HFFc6 (cell line): ENCODE results near the gene ST3GAL2. TPM values are rescaled to one million over a fixed set of nuclear protein-coding genes. Genes with fewer than 3 reads are reported as not detected.

Experiments
- DNase-seq: peaks from one replicate; pipeline ENCODE4 v3.0.0-alpha.2; 2018
- H3K27ac Mint-ChIP-seq: 2 replicates; pipeline ENCODE4 v1.8.0; 2020; ENCODE audit warnings: mild to moderate bottlenecking, mixed read lengths
- H3K27me3 Mint-ChIP-seq: 2 replicates; pipeline ENCODE4 v1.8.0; 2021; ENCODE audit warnings: mild to moderate bottlenecking, moderate library complexity, mixed read lengths; ENCODE audit not compliant: insufficient read depth
- H3K36me3 Mint-ChIP-seq: 2 replicates; pipeline ENCODE4 v1.8.0; 2021; ENCODE audit warnings: low read depth, mixed read lengths
- H3K4me1 Mint-ChIP-seq: 2 replicates; pipeline ENCODE4 v1.8.0; 2020; ENCODE audit warnings: low read depth, mixed read lengths
- H3K4me3 Mint-ChIP-seq: 2 replicates; pipeline ENCODE4 v1.8.0; 2020; ENCODE audit warnings: mild to moderate bottlenecking, moderate library complexity, mixed read lengths
- H3K9me3 Mint-ChIP-seq: 2 replicates; pipeline ENCODE4 v1.8.0; 2020; ENCODE audit warnings: mild to moderate bottlenecking, mixed read lengths
- total RNA-seq, 6 experiments: library from RNA; stranded (reverse); fragmentation: NEBNext Ultra II Directional; extraction: Animal tissue kit (Norgen Biotek cat#: 25700); gene quantifications; 2 replicates in 1 of 6; 3 replicates in 5 of 6; pipeline ENCODE4 v1.2.3, GENCODE V29; 2021
- TF ChIP-seq, protein P1 (sequence below): fragments of 200-600 bp; sonication (generic); IDR thresholded peaks from 2 replicates; pipeline ENCODE4 v1.5.0; 2021; ENCODE audit warnings: antibody characterized with exemption, mild to moderate bottlenecking

ST3GAL2 gene
- total RNA-seq, 6 experiments from 2014 or later: 25.4 to 31.2 (median 26.3) TPM

DNA sequence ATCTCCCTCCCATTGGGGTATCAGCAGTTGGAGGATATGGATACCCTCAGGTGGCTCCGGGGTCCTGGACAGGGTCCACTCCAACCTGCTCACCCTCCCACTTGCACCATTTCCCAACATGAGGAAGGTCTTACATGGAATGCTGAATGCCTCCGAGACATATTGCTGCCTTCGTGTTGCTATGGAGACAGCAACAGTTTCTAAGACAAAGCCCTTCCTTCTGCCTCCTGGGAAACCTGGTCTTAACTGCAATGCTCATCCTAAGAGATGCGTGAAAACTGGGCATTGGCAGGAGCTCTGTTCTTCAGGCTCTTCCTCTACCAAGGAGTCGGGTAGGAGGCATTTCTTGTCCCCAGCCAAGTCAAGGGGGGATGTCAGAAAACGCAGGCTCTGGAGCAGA is 45.2 kb downstream of the ST3GAL2 start:
- Mint-ChIP-seq H3K4me1 (peaks cover 27% of the 10 kb centered on the region), H3K4me3 (no peak overlapping the region), H3K27ac (no peak overlapping the region), H3K27me3 (no peaks in the 10 kb centered on the region), H3K9me3 (no peaks in the 10 kb centered on the region), H3K36me3 (peaks cover 12% of the 10 kb centered on the region; the same call in 1 of the 2 replicates)
- TF ChIP-seq, protein P1, sequence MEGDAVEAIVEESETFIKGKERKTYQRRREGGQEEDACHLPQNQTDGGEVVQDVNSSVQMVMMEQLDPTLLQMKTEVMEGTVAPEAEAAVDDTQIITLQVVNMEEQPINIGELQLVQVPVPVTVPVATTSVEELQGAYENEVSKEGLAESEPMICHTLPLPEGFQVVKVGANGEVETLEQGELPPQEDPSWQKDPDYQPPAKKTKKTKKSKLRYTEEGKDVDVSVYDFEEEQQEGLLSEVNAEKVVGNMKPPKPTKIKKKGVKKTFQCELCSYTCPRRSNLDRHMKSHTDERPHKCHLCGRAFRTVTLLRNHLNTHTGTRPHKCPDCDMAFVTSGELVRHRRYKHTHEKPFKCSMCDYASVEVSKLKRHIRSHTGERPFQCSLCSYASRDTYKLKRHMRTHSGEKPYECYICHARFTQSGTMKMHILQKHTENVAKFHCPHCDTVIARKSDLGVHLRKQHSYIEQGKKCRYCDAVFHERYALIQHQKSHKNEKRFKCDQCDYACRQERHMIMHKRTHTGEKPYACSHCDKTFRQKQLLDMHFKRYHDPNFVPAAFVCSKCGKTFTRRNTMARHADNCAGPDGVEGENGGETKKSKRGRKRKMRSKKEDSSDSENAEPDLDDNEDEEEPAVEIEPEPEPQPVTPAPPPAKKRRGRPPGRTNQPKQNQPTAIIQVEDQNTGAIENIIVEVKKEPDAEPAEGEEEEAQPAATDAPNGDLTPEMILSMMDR: no peak
- no peak for DNase-seq

DNA sequence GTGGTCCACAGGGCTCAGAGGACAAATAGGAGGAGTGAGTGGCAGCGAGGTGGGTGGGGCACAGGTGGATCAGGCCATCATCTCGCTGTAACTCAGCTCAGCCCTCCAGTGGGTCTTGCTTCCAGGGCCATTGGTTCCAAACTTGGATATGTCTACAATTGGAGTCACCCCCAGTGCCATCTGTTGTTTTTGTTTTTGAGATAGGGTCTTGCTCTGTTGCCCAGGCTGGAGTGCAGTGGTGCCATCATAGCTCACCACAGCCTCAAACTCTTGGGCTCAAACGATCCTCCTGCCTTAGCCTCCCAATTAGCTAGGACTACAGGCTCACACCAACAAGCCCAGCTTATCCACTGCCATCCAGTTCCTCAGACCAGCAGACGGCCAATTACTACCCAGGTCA is 46.3 kb downstream of the ST3GAL2 start:
- DNase-seq: no peak
- TF ChIP-seq, protein P1: no peak
- peaks cover 33% of the 10 kb centered on the region for H3K4me1 Mint-ChIP-seq
- H3K36me3 Mint-ChIP-seq: peaks cover 20% of the 10 kb centered on the region
- no peaks in the 10 kb centered on the region for H3K27me3 Mint-ChIP-seq
- peak overlapping the region; percentile 46 for H3K27ac Mint-ChIP-seq
- H3K4me3 Mint-ChIP-seq: peak overlapping the region; percentile 30; the same call in 1 of the 2 replicates
- no peaks in the 10 kb centered on the region for H3K9me3 Mint-ChIP-seq

DNA sequence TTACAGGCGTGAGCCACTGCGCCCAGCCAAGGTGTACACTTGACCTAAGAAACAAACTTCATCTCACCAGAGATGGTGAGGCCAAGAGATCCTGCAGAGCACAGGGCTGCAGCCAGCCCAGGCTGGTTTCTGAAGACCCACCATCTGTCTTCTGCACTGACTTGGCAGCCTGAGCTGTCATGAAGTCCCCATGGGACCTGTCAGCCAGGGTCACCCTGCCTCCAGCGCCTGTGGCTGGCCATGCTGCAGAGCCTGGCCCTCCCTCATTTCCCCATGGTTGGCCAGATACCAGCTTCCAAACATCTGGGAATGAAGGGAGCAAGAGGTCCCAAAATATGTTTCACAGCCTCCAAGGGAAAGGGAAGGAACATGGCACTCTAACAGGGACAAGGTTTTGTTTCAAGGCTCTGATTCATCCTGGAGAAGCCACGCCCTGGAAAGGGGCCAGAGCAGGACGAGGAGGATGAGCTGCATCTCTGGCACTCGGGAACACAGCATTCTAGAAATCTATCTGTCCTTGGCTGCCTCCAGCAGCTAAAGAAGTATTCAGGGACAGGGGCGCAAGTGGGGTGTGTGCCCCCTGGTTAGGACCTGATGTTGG is 46.9 kb downstream of the ST3GAL2 start:
- Mint-ChIP-seq H3K36me3 (peaks cover 20% of the 10 kb centered on the region), H3K4me1 (peaks cover 33% of the 10 kb centered on the region), H3K27me3 (no peaks in the 10 kb centered on the region), H3K4me3 (peak overlapping the region; percentile 30; the same call in 1 of the 2 replicates), H3K27ac (peak overlapping the region; percentile 46; the same call in 1 of the 2 replicates), H3K9me3 (no peaks in the 10 kb centered on the region)
- TF ChIP-seq, protein P1: no peak
- DNase-seq: peak; percentile 77

DNA sequence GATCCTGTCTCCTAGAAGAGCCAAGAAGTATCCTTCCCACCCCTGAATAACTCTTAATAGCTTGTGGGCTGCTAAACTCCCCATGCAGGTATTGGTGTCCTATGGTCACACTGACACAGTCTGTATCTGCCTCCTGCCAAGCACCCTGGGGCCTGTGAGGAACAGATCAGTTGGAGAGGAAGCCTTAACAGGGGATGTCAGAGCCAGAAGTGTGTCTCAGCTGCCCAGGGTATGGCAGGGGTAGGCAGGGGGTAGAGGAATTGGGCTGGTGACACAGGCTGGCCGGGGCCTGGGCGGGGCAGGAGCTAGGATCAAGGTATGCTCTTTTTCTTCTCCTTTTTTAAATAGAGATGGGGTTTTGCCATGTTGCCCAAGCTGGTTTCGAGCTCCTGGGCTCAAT is 47.5 kb downstream of the ST3GAL2 start:
- Mint-ChIP-seq H3K27ac (peak overlapping the region; percentile 61; the same call in 1 of the 2 replicates), H3K4me3 (no peak overlapping the region), H3K9me3 (no peaks in the 10 kb centered on the region)

DNA sequence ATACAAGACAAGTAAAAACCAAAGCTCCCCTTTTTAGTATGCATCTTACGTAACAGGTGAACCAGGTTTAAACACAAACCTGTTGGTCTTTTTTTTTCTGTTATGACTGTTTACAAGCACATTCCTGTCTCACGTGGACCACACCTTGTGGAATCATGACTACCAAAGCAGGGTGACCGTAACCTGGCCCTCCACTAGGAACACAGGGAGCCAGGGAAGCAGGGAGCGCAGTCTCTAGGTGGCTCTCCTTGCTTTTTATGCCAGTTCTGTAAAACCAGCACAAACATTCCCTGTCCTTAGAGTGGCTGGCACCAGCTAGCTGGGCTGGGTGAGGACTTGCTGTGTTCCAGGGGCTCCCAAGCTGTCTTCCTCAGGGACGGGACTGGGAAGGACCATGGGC is 48.1 kb downstream of the ST3GAL2 start:
- Mint-ChIP-seq H3K9me3 (no peaks in the 10 kb centered on the region), H3K36me3 (peaks cover 20% of the 10 kb centered on the region), H3K4me3 (no peak overlapping the region), H3K27ac (no peak overlapping the region), H3K27me3 (no peaks in the 10 kb centered on the region), H3K4me1 (peaks cover 28% of the 10 kb centered on the region)
- TF ChIP-seq, protein P1: no peak
- DNase-seq: no peak

More for the DNA sequence above, 47.5 kb downstream of the ST3GAL2 start:
- TF ChIP-seq, protein P1: no peak
- H3K27me3 Mint-ChIP-seq: no peaks in the 10 kb centered on the region
- peaks cover 20% of the 10 kb centered on the region for H3K36me3 Mint-ChIP-seq
- no peak for DNase-seq
- peaks cover 29% of the 10 kb centered on the region for H3K4me1 Mint-ChIP-seq
